Spleen (tissue), 7 donors: ENCODE results near the gene DPM1.

Source experiments
- CTCF ChIP-seq, 11 experiments: fragments of 200-600 bp in 7 of 11; fragments of 450-650 bp in 4 of 11; sonication (generic) in 4 of 11; IDR thresholded peaks in 8 of 11; conservative IDR thresholded peaks in 3 of 11; 1 replicate in 7 of 11; 2 replicates in 4 of 11; pipeline versions ENCODE4 v1.4.0 to v1.8.0; 2016 to 2021; ENCODE audit warnings: antibody characterized with exemption in 11 of 11, inconsistent platforms in 4 of 11, mild to moderate bottlenecking in 1 of 11
- POLR2A ChIP-seq, 3 donors: fragments of 450-650 bp; IDR thresholded peaks; one replicate each; pipeline ENCODE4 v1.5.1; 2017; ENCODE audit warnings: antibody characterized with exemption in 3 of 3, mild to moderate bottlenecking in 1 of 3
- POLR2AphosphoS5 ChIP-seq, 3 donors: sonication (generic); formaldehyde crosslinking; IDR thresholded peaks; one replicate each; pipeline ENCODE4 v1.5.1; 2017; ENCODE audit warnings: antibody characterized with exemption in 3 of 3
- donor health status: DM: no; HTN: no; CAD: no; lungs with moderate emphysema.
- donor health status: DM: no; HTN: no; CAD: no.
- donor health status: DM: no; HTN: no; CAD: no.

GRCh38 chr20:50932691-50933280 is 25.5 kb downstream of the DPM1 start:
- TF ChIP-seq CTCF (IDR thresholded peaks at IDR 0.05 in 8 of 11, conservative IDR thresholded peaks at IDR 0.05 in 3 of 11) (no peak), POLR2A (IDR thresholded peaks at IDR 0.05) (no peak), POLR2AphosphoS5 (IDR thresholded peaks at IDR 0.05) (no peak)
